GM21367 (cell line): ENCODE data around the gene RP2.

Source experiments
- ATAC-seq: cut with Tn5 transposase; IDR thresholded peaks from one replicate; pipeline ENCODE4 v1.9.1; 2021; ENCODE audit not compliant: unreplicated experiment

The RP2 gene

GRCh38 chrX:46917622-46918021, 80.8 kb downstream of the RP2 start:
- ATAC-seq: no peak

GRCh38 chrX:46918434-46918833, 81.6 kb downstream of the RP2 start:
- ATAC-seq: no peak

- no peak for ATAC-seq
These were observed 83.4 kb downstream of the RP2 start for GRCh38 chrX:46920235-46920634.

GRCh38 chrX:46922611-46923010, 85.8 kb downstream of the RP2 start:
- no peak for ATAC-seq

- no peak for ATAC-seq
These were observed 90.9 kb downstream of the RP2 start for GRCh38 chrX:46927718-46928117.

- ATAC-seq: no peak
These were observed 92.8 kb downstream of the RP2 start for GRCh38 chrX:46929439-46930261.
